Hematopoietic multipotent progenitor cell treated with erythropoietin and hydrocortisone succinate and interleukin-3 and kit ligand, for 17 days (in vitro differentiated cells): ENCODE data around the gene CD82.
"Not testable (repeated sequence)": the region's sequence is repeated elsewhere in the genome, so short reads cannot be mapped to it uniquely, and the experiment has no call there.

ENCODE experiments used
- DNase-seq: peaks from one replicate; pipeline ENCODE4 v3.0.0-alpha.2; 2015; ENCODE audit warnings: low spot score

Gene CD82

GRCh38 chr11:44533921-44534711 lies 31.3 kb upstream of the CD82 start:
- DNase-seq: no peak

GRCh38 chr11:44535191-44535980 lies 30.1 kb upstream of the CD82 start:
- DNase-seq: no peak

GRCh38 chr11:44536788-44537516 lies 28.5 kb upstream of the CD82 start:
- no peak for DNase-seq

GRCh38 chr11:44537679-44538078 lies 27.8 kb upstream of the CD82 start:
- no peak for DNase-seq

GRCh38 chr11:44538375-44539054 lies 26.9 kb upstream of the CD82 start:
- DNase-seq: peak; percentile 80

GRCh38 chr11:44539971-44540370 lies 25.5 kb upstream of the CD82 start:
- DNase-seq: no peak

GRCh38 chr11:44540667-44541066 lies 24.8 kb upstream of the CD82 start:
- no peak for DNase-seq

- DNase-seq: no peak
Measured at GRCh38 chr11:44542372-44542771, 23.1 kb upstream of the CD82 start.

GRCh38 chr11:44546984-44547383 lies 18.5 kb upstream of the CD82 start:
- not testable (repeated sequence) for DNase-seq

GRCh38 chr11:44547534-44547933 lies 17.9 kb upstream of the CD82 start:
- not testable (repeated sequence) for DNase-seq

GRCh38 chr11:44548032-44548695 lies 17.3 kb upstream of the CD82 start:
- DNase-seq: no peak

- not testable (repeated sequence) for DNase-seq
Measured at GRCh38 chr11:44548961-44549749, 16.3 kb upstream of the CD82 start.

- no peak for DNase-seq
Measured at GRCh38 chr11:44550123-44550522, 15.3 kb upstream of the CD82 start.

GRCh38 chr11:44551456-44552139 lies 13.9 kb upstream of the CD82 start:
- no peak for DNase-seq

- DNase-seq: peak; percentile 56
Measured at GRCh38 chr11:44555031-44555800, 10.2 kb upstream of the CD82 start.

GRCh38 chr11:44556735-44557409 lies 8.6 kb upstream of the CD82 start:
- DNase-seq: peak; percentile 85

GRCh38 chr11:44557464-44557863 lies 8.0 kb upstream of the CD82 start:
- no peak for DNase-seq

GRCh38 chr11:44559207-44559939 lies 6.1 kb upstream of the CD82 start:
- no peak for DNase-seq
